Measurements from ENCODE around the gene C12orf76. TPM values are rescaled to one million over a fixed set of nuclear protein-coding genes. Genes with fewer than 3 reads are reported as not detected.
A peak's percentile ranks its signal among the peaks of the same experiment; 100 is the strongest.

Gene C12orf76
- total and polyA plus RNA-seq, 9 of the 15 experiments (the other 6 are each of a cell fraction or from before 2014, with no cell fraction given) = 6.3 to 38.6 (median 12.3) TPM

DNA sequence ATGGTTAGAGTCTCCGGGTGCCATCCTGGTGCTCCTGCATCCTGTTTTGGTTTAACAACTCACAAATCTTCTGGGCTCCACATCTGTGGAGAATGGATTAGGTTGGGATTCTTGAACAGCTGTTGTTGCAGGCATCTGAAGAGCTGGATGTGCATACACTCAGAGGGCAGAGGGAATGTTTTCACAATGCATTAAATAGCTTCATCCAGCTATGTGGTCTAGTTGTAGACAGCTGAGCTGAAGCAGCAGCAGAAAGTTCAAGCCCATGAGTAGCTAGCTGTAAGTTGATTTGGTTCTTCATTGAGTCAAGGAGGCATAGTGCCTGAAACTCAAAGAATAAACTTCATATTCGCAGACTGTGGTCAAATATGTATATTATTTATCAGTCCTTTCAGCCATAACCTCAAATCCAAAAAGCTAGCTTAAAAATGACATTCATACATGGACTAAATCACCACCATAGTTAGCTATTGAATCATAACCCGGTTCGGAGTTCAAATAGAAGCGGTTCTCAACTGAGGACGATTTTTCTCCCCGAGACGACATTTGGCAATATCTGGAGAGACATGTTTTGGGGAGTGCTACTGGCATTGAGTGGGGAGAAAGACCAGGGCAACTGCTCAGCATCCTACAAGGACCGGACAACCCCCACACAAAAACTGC is 50.0 kb downstream of the C12orf76 start:
- DNase-seq (ENCODE audit: extremely low read depth in 1 of 4, low spot score in 3 of 4) = peak in 1 of 4 experiments; percentile 29
- peak overlapping the region; percentile 100 for H2AFZ ChIP-seq (ENCODE audit: low read depth, low read length)
- intact Hi-C loops (cut with micrococcal nuclease) (no loop called here), in situ Hi-C loops (cut with MboI) (no loop called here)
- H3K4me1 ChIP-seq (replicated peaks in 1 of 2; ENCODE audit: control insufficient read depth in 2 of 2, insufficient read depth in 2 of 2, low read length in 2 of 2) = peaks cover 23 to 32% of the 10 kb centered on the region in 2 experiments
- ATAC-seq = no peak
- H3K4me2 ChIP-seq (ENCODE audit: insufficient read depth, low read length) = peak overlapping the region; percentile 85
- no TSS peak for BruUV-seq (replicated peaks)
- peak overlapping the region; percentile 98 to 99; a peak in 3 of 4 replicates for H3K9ac ChIP-seq (ENCODE audit: insufficient read depth in 1 of 2, low read depth in 2 of 2, low read length in 2 of 2)
- no peaks in the 10 kb centered on the region for H4K20me1 ChIP-seq (replicated peaks; ENCODE audit: control insufficient read depth, insufficient read depth, low read length)
- TF ChIP-seq, protein P1, sequence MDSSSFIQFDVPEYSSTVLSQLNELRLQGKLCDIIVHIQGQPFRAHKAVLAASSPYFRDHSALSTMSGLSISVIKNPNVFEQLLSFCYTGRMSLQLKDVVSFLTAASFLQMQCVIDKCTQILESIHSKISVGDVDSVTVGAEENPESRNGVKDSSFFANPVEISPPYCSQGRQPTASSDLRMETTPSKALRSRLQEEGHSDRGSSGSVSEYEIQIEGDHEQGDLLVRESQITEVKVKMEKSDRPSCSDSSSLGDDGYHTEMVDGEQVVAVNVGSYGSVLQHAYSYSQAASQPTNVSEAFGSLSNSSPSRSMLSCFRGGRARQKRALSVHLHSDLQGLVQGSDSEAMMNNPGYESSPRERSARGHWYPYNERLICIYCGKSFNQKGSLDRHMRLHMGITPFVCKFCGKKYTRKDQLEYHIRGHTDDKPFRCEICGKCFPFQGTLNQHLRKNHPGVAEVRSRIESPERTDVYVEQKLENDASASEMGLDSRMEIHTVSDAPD (CRISPR knock-in tag; IDR thresholded peaks at IDR 0.05) = 0 out of 2 replicates have a peak, but pooled peaks have one; percentile 16
- TF ChIP-seq HLTF (IDR thresholded peaks at IDR 0.05) = no peak
- no peak for TF ChIP-seq MYC (IDR thresholded peaks at IDR 0.05; ENCODE audit: low read depth, low read length)
- TF ChIP-seq MYC (CRISPR knock-in tag; IDR thresholded peaks at IDR 0.05; ENCODE audit: borderline replicate concordance, low read depth) = no peak
- no peak for TF ChIP-seq KDM1A (IDR thresholded peaks at IDR 0.05)
- no peak for TF ChIP-seq ETV6 (IDR thresholded peaks at IDR 0.05; ENCODE audit: borderline replicate concordance in 1 of 2, low read depth in 2 of 2, low read length in 1 of 2)
- no peak for TF ChIP-seq ETV6 (CRISPR knock-in tag; IDR thresholded peaks at IDR 0.05; ENCODE audit: borderline replicate concordance)
- CTCF ChIA-PET (ENCODE audit: low intra/inter-chr PET ratio) = no interaction called here
- H3K36me3 ChIP-seq (ENCODE audit: control insufficient read depth, insufficient read depth, low read length) = peaks cover 8% of the 10 kb centered on the region
- POLR2A ChIA-PET = interaction anchor here (0.5 to 2.0 kb wide), 5 partner anchors 16 to 116 kb away, joined by 3 to 7 read pairs (median 3); no protein-coding TSS in a partner anchor
- no peaks in the 10 kb centered on the region for H3K9me3 ChIP-seq (replicated peaks; ENCODE audit: control insufficient read depth, insufficient read depth, low read depth, low read length)
- H3K9me1 ChIP-seq (ENCODE audit: control insufficient read depth, insufficient read depth, low read length) = no peaks in the 10 kb centered on the region
- H3K79me2 ChIP-seq (ENCODE audit: control insufficient read depth, insufficient read depth, low read length) = peaks cover 45% of the 10 kb centered on the region
- H3K27ac ChIP-seq (ENCODE audit: extremely low read depth, low read depth, low read length) = peak overlapping the region; percentile 99
- WGBS (ENCODE audit: insufficient coverage, low coverage, missing lambda C conversion rate) = 19% methylated on average over 9 of the region's 9 CpGs
- no peaks in the 10 kb centered on the region for H3K27me3 ChIP-seq (ENCODE audit: control insufficient read depth in 2 of 2, insufficient read depth in 2 of 2, low read length in 2 of 2)
- H3K4me3 ChIP-seq = peak overlapping the region; percentile 77
- FAIRE-seq = no peak

Measured in K562 (cell line).